K562 (cell line): ENCODE measurements around the gene SETD1B. TPM values are rescaled to one million over a fixed set of nuclear protein-coding genes. Genes with fewer than 3 reads are reported as not detected.

Experiments used
- ATAC-seq: fragments of 200-7000 bp; cut with Tn5 transposase; 3 replicates; pipeline ENCODE4 v1.9.1; 2020; ENCODE audit warnings: moderate library complexity
- BruUV-seq: library from RNA; stranded (reverse); fragments of 400-500 nt; replicated peaks from 2 replicates; lab custom pipeline; 2021; lab: Mats Ljungman, UMichigan
- CTCF ChIA-PET: fragments of 300-600 bp; formaldehyde crosslinking; extraction: SDS; loops from one replicate; lab custom pipeline; 2021; ENCODE audit warnings: low intra/inter-chr PET ratio; lab: Yijun Ruan, JAX
- POLR2A ChIA-PET: fragments of 300-600, 350-650 bp; sonication (Branson Sonifier 250); formaldehyde crosslinking; extraction: SDS; loops from one replicate; lab custom pipeline; 2021; ENCODE audit warnings: antibody characterized with exemption, inconsistent platforms; lab: Yijun Ruan, JAX
- DNase-seq, 4 experiments: peaks; one replicate each; pipeline versions ENCODE4 v3.0.0 to v3.0.0-alpha.2; 2011 to 2018; ENCODE audit warnings: low spot score in 3 of 4, mixed read lengths in 3 of 4; ENCODE audit errors: extremely low read depth in 1 of 4
- FAIRE-seq: peaks from 2 replicates; lab custom pipeline; 2011; peaks lifted over from hg19 to GRCh38; lab: Jason Lieb, UNC
- H2AFZ ChIP-seq: 2 replicates; pipeline ENCODE4 v1.6.0; 2011; ENCODE audit warnings: low read depth, low read length, control low read depth, inconsistent platforms
- H3K27ac ChIP-seq: fragments of 200-600 bp; 3 replicates; pipeline ENCODE4 v1.8.0; 2011; ENCODE audit warnings: low read depth, mild to moderate bottlenecking, control low read depth, inconsistent platforms, low read length, moderate library complexity, mixed read lengths; ENCODE audit errors: extremely low read depth
- H3K27me3 ChIP-seq, 2 experiments: fragments of 300-600 bp in 1 of 2; 2 replicates in 1 of 2; 3 replicates in 1 of 2; pipeline versions ENCODE4 v1.6.0 to v1.8.0; 2011; ENCODE audit warnings: inconsistent platforms in 2 of 2, low read length in 2 of 2, mild to moderate bottlenecking in 1 of 2, mixed read lengths in 1 of 2, moderate library complexity in 1 of 2; ENCODE audit not compliant: control insufficient read depth in 2 of 2, insufficient read depth in 2 of 2
- H3K36me3 ChIP-seq: fragments of 300-600 bp; 3 replicates; pipeline ENCODE4 v1.8.0; 2011; ENCODE audit warnings: mild to moderate bottlenecking, low read length, inconsistent platforms; ENCODE audit not compliant: control insufficient read depth, insufficient read depth
- H3K4me1 ChIP-seq, 2 experiments: fragments of 200-600 bp in 1 of 2; replicated peaks in 1 of 2; 2 replicates in 1 of 2; 3 replicates in 1 of 2; pipeline versions ENCODE4 v1.5.1 to v1.8.0; 2011; ENCODE audit warnings: inconsistent platforms in 2 of 2, low read length in 2 of 2, mild to moderate bottlenecking in 1 of 2, mixed read lengths in 1 of 2, moderate library complexity in 1 of 2; ENCODE audit not compliant: control insufficient read depth in 2 of 2, insufficient read depth in 2 of 2
- H3K4me2 ChIP-seq: 2 replicates; pipeline ENCODE4 v1.6.1; 2011; ENCODE audit warnings: low read length, control low read depth, inconsistent platforms, mixed read lengths; ENCODE audit not compliant: insufficient read depth
- H3K4me3 ChIP-seq: fragments of 200-600 bp; sonication (generic), shearing (Covaris generic); 2 replicates; pipeline ENCODE4 v1.5.1; 2016; ENCODE audit warnings: control low read depth, inconsistent platforms
- H3K79me2 ChIP-seq: fragments of 200-600 bp; 3 replicates; pipeline ENCODE4 v1.8.0; 2011; ENCODE audit warnings: low read length, inconsistent platforms; ENCODE audit not compliant: control insufficient read depth, insufficient read depth
- H3K9ac ChIP-seq, 2 experiments: 2 replicates each; pipeline versions ENCODE4 v1.6.0 to v1.6.1; 2011; ENCODE audit warnings: low read depth in 2 of 2, low read length in 2 of 2, control low read depth in 1 of 2, inconsistent platforms in 1 of 2, mild to moderate bottlenecking in 1 of 2, mixed read lengths in 1 of 2; ENCODE audit not compliant: insufficient read depth in 1 of 2
- H3K9me1 ChIP-seq: one replicate; pipeline ENCODE4 v1.6.0; 2011; ENCODE audit warnings: inconsistent platforms, mild to moderate bottlenecking, low read length, moderate library complexity; ENCODE audit not compliant: control insufficient read depth, insufficient read depth
- H3K9me3 ChIP-seq: replicated peaks from 2 replicates; pipeline ENCODE4 v1.5.1; 2011; ENCODE audit warnings: low read depth, low read length, inconsistent platforms; ENCODE audit not compliant: control insufficient read depth, insufficient read depth
- H4K20me1 ChIP-seq: replicated peaks from 2 replicates; pipeline ENCODE4 v1.6.1; 2011; ENCODE audit warnings: low read length, inconsistent platforms, mixed read lengths; ENCODE audit not compliant: control insufficient read depth, insufficient read depth
- POLR2G ChIP-seq: fragments of 200-400 bp; formaldehyde crosslinking; IDR thresholded peaks from 2 replicates; pipeline ENCODE4 v1.6.1; 2017; ENCODE audit warnings: low read depth, mild to moderate bottlenecking, antibody characterized with exemption, low read length, moderate library complexity
- PRPF4 ChIP-seq: fragments of 200-400 bp; formaldehyde crosslinking; IDR thresholded peaks from one replicate; pipeline ENCODE4 v1.6.1; 2017; ENCODE audit warnings: low read length, low read depth, mild to moderate bottlenecking; ENCODE audit not compliant: insufficient read depth, poor library complexity, severe bottlenecking
- TRIM28 ChIP-seq: fragments of 450-650 bp; IDR thresholded peaks from 2 replicates; pipeline ENCODE4 v1.6.1; 2017
- ZNF134 ChIP-seq: fragments of 250-450 bp; sonication (Bioruptor Pico); conservative IDR thresholded peaks from 2 replicates; pipeline ENCODE4 v1.4.0; 2020
- WGBS: fragments of 100-300 bp; shearing (Covaris generic); methylation state at CpG from one replicate; pipeline ENCODE4 v1.1.6; 2016; ENCODE audit warnings: low coverage, mixed read lengths; ENCODE audit not compliant: insufficient coverage; ENCODE audit errors: missing lambda C conversion rate; 5-methylcytosine and 5-hydroxymethylcytosine counted together
- in situ Hi-C: fragments of 300-500 bp; cut with MboI; formaldehyde crosslinking; loops from 4 replicates; pipeline ENCODE4 v1.15.0; 2018; ENCODE audit warnings: inconsistent platforms, mixed read lengths
- intact Hi-C: fragments of 100-400 bp; cut with micrococcal nuclease; formaldehyde crosslinking; loops from 2 replicates; pipeline ENCODE4 v1.14.2; 2022
- polyA plus RNA-seq, 8 experiments: library from polyadenylated mRNA; depleted of rRNA in 4 of 8; stranded (reverse) in 5 of 8; unstranded in 3 of 8; fragments of >200 nt; fragmentation: Nextera tagmentation in 2 of 8; fragmentation: Illumina TruSeq in 1 of 8; extraction: Ambion mirVana in 2 of 8; extraction: Trizol in 1 of 8; gene quantifications; 2 replicates each; pipeline versions ENCODE4 v1.2.1 to v1.2.3, GENCODE V29; 2011 to 2014; ENCODE audit warnings: inconsistent platforms in 1 of 8, missing spikeins in 1 of 8
- total RNA-seq, 7 experiments: library from RNA; depleted of rRNA in 6 of 7; stranded (reverse); fragments of >200 nt in 6 of 7; fragmentation: Illumina TruSeq in 2 of 7; extraction: Trizol in 2 of 7; gene quantifications; 2 replicates each; pipeline versions ENCODE4 v1.2.1 to v1.2.3, GENCODE V29; 2011 to 2021; ENCODE audit warnings: low replicate concordance in 1 of 7
- TF ChIP-seq, protein P1 (sequence below): fragments of 450-650 bp; IDR thresholded peaks from 2 replicates; pipeline ENCODE4 v1.6.1; 2016; ENCODE audit warnings: low read depth
- TF ChIP-seq, protein P2 (sequence below), 2 experiments: fragments of 450-650 bp; IDR thresholded peaks; 2 replicates each; pipeline ENCODE4 v1.6.1; 2018; ENCODE audit warnings: mild to moderate bottlenecking in 2 of 2, low read depth in 1 of 2; ENCODE audit not compliant: partially characterized antibody in 2 of 2

The SETD1B gene
- total and polyA plus RNA-seq, 9 of the 15 experiments (the other 6 are each of a cell fraction or from before 2014, with no cell fraction given), result 0.48 to 26.6 (median 2.3) TPM

DNA sequence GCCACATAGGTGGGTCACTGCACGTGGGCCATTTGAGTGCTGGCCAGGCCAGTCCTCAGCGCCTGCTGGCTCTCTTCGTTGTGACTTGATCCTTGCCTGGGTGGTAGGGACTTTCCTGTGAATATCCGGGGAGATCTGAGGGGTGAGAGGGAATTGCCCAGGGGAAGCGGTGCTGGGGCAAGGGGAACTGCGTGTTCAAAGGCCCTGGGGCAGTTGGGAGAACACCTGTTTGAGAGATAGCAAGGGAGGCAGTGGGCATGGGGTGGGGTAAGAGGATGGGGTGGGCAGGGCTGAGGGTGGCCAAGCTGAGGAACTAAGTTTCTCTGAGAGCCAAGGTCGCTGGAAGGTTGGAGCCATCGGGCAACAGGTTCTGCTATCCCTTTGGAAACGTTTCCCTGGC is 25.0 kb downstream of the SETD1B start:
- 87% methylated on average over 9 of the region's 9 CpGs for WGBS
- H3K9me1 ChIP-seq, result no peaks in the 10 kb centered on the region
- no TSS peak for BruUV-seq
- H3K4me2 ChIP-seq, result no peak overlapping the region
- ChIA-PET POLR2A (interaction anchor here (1.0 to 3.3 kb wide), 4 partner anchors 8 to 27 kb away, joined by 4 to 21 read pairs (median 15); no protein-coding TSS in a partner anchor), CTCF (no interaction called here)
- in situ Hi-C loops (loop anchor here (25.0 kb wide), 1 partner anchor 1558 kb away; the partner anchor contains the start of gene KMT5A), intact Hi-C loops (no loop called here)
- H3K9me3 ChIP-seq, result no peaks in the 10 kb centered on the region
- no peak for DNase-seq
- no peak overlapping the region for H3K27ac ChIP-seq
- H3K4me3 ChIP-seq, result no peak overlapping the region
- no peaks in the 10 kb centered on the region; the same call in 1 of the 2 replicates for H4K20me1 ChIP-seq
- no peak for FAIRE-seq
- H3K27me3 ChIP-seq, result no peaks in the 10 kb centered on the region
- H3K36me3 ChIP-seq, result peaks cover 74% of the 10 kb centered on the region
- no peaks in the 10 kb centered on the region for H3K79me2 ChIP-seq
- no peak overlapping the region for H2AFZ ChIP-seq
- no peak for ATAC-seq
- H3K9ac ChIP-seq, result no peak overlapping the region
- peaks cover 0 to 25% of the 10 kb centered on the region in 2 experiments; a peak in 2 of 5 replicates for H3K4me1 ChIP-seq
- TF ChIP-seq ZNF134 (CRISPR knock-in tag) (no peak), POLR2G (0 out of 2 replicates have a peak, but pooled peaks have one; percentile 0), TRIM28 (no peak), PRPF4 (no peak)
- TF ChIP-seq, protein P1, sequence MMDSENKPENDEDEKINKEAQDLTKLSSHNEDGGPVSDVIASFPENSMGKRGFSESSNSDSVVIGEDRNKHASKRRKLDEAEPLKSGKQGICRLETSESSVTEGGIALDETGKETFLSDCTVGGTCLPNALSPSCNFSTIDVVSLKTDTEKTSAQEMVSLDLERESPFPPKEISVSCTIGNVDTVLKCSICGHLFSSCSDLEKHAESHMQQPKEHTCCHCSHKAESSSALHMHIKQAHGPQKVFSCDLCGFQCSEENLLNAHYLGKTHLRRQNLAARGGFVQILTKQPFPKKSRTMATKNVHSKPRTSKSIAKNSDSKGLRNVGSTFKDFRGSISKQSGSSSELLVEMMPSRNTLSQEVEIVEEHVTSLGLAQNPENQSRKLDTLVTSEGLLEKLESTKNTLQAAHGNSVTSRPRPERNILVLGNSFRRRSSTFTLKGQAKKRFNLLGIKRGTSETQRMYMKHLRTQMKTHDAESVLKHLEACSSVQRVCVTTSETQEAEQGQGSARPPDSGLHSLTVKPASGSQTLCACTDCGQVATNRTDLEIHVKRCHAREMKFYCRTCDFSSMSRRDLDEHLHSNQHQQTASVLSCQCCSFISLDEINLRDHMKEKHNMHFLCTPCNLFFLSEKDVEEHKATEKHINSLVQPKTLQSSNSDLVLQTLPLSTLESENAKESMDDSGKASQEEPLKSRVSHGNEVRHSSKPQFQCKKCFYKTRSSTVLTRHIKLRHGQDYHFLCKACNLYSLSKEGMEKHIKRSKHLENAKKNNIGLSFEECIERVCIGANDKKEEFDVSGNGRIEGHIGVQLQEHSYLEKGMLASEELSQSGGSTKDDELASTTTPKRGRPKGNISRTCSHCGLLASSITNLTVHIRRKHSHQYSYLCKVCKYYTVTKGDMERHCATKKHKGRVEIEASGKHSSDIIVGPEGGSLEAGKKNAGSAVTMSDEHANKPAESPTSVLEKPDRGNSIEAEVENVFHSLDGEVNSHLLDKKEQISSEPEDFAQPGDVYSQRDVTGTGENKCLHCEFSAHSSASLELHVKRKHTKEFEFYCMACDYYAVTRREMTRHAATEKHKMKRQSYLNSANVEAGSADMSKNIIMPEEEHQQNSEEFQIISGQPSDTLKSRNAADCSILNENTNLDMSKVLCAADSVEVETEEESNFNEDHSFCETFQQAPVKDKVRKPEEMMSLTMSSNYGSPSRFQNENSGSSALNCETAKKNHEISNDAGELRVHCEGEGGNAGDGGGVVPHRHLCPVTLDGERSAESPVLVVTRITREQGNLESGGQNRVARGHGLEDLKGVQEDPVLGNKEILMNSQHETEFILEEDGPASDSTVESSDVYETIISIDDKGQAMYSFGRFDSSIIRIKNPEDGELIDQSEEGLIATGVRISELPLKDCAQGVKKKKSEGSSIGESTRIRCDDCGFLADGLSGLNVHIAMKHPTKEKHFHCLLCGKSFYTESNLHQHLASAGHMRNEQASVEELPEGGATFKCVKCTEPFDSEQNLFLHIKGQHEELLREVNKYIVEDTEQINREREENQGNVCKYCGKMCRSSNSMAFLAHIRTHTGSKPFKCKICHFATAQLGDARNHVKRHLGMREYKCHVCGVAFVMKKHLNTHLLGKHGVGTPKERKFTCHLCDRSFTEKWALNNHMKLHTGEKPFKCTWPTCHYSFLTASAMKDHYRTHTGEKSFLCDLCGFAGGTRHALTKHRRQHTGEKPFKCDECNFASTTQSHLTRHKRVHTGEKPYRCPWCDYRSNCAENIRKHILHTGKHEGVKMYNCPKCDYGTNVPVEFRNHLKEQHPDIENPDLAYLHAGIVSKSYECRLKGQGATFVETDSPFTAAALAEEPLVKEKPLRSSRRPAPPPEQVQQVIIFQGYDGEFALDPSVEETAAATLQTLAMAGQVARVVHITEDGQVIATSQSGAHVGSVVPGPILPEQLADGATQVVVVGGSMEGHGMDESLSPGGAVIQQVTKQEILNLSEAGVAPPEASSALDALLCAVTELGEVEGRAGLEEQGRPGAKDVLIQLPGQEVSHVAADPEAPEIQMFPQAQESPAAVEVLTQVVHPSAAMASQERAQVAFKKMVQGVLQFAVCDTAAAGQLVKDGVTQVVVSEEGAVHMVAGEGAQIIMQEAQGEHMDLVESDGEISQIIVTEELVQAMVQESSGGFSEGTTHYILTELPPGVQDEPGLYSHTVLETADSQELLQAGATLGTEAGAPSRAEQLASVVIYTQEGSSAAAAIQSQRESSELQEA, result no peak
- TF ChIP-seq, protein P2, sequence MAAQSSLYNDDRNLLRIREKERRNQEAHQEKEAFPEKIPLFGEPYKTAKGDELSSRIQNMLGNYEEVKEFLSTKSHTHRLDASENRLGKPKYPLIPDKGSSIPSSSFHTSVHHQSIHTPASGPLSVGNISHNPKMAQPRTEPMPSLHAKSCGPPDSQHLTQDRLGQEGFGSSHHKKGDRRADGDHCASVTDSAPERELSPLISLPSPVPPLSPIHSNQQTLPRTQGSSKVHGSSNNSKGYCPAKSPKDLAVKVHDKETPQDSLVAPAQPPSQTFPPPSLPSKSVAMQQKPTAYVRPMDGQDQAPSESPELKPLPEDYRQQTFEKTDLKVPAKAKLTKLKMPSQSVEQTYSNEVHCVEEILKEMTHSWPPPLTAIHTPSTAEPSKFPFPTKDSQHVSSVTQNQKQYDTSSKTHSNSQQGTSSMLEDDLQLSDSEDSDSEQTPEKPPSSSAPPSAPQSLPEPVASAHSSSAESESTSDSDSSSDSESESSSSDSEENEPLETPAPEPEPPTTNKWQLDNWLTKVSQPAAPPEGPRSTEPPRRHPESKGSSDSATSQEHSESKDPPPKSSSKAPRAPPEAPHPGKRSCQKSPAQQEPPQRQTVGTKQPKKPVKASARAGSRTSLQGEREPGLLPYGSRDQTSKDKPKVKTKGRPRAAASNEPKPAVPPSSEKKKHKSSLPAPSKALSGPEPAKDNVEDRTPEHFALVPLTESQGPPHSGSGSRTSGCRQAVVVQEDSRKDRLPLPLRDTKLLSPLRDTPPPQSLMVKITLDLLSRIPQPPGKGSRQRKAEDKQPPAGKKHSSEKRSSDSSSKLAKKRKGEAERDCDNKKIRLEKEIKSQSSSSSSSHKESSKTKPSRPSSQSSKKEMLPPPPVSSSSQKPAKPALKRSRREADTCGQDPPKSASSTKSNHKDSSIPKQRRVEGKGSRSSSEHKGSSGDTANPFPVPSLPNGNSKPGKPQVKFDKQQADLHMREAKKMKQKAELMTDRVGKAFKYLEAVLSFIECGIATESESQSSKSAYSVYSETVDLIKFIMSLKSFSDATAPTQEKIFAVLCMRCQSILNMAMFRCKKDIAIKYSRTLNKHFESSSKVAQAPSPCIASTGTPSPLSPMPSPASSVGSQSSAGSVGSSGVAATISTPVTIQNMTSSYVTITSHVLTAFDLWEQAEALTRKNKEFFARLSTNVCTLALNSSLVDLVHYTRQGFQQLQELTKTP (IDR thresholded peaks at IDR 0.05; ENCODE audit: low read depth in 1 of 2, partially characterized antibody in 2 of 2), result no peak
